Natural killer cell (primary cell): Measurements from ENCODE around the gene PPP1R11. TPM values are rescaled to one million over a fixed set of nuclear protein-coding genes. Genes with fewer than 3 reads are reported as not detected.
A peak's percentile ranks its signal among the peaks of the same experiment; 100 is the strongest.

Source experiments
- ATAC-seq, 3 donors: fragments of 150-1000 bp in 2 of 3; fragments of 200-7000 bp in 1 of 3; cut with Tn5 transposase; 1 replicate in 1 of 3; 2 replicates in 2 of 3; pipeline ENCODE4 v1.10.0; 2021; ENCODE audit warnings: mild to moderate bottlenecking in 2 of 3, moderate library complexity in 2 of 3
- DNase-seq, 2 donors: peaks; one replicate each; pipeline versions ENCODE4 v3.0.0 to v3.0.0-alpha.2; 2013 to 2021; ENCODE audit warnings: mixed read lengths in 1 of 2
- H3K27ac ChIP-seq: one replicate; pipeline ENCODE4 v1.5.1; 2013; ENCODE audit warnings: mild to moderate bottlenecking, low read length
- H3K27me3 ChIP-seq: one replicate; pipeline ENCODE4 v1.6.1; 2013; ENCODE audit warnings: low read length; ENCODE audit not compliant: control insufficient read depth, insufficient read depth
- H3K36me3 ChIP-seq: one replicate; pipeline ENCODE4 v1.6.1; 2013; ENCODE audit warnings: low read length; ENCODE audit not compliant: control insufficient read depth, insufficient read depth
- H3K4me1 ChIP-seq: one replicate; pipeline ENCODE4 v1.6.1; 2013; ENCODE audit warnings: low read length; ENCODE audit not compliant: control insufficient read depth, insufficient read depth
- H3K4me3 ChIP-seq: one replicate; pipeline ENCODE4 v1.5.1; 2013; ENCODE audit warnings: low read length
- H3K9me3 ChIP-seq: one replicate; pipeline ENCODE4 v1.6.1; 2013; ENCODE audit warnings: low read length; ENCODE audit not compliant: control insufficient read depth, insufficient read depth
- H3K27ac Mint-ChIP-seq, 2 donors: one replicate each; pipeline ENCODE4 v1.8.0; 2022; ENCODE audit warnings: mild to moderate bottlenecking in 2 of 2, mixed read lengths in 2 of 2, moderate library complexity in 1 of 2
- H3K27me3 Mint-ChIP-seq, 2 donors: one replicate each; pipeline ENCODE4 v1.8.0; 2022; ENCODE audit warnings: low read depth in 2 of 2, mixed read lengths in 2 of 2
- H3K36me3 Mint-ChIP-seq: one replicate; pipeline ENCODE4 v1.8.0; 2022; ENCODE audit warnings: mixed read lengths
- H3K4me1 Mint-ChIP-seq, 2 donors: one replicate each; pipeline ENCODE4 v1.8.0; 2022; ENCODE audit warnings: mixed read lengths in 2 of 2
- H3K4me3 Mint-ChIP-seq: one replicate; pipeline ENCODE4 v1.8.0; 2022; ENCODE audit warnings: mild to moderate bottlenecking, moderate library complexity, mixed read lengths
- H3K9me3 Mint-ChIP-seq, 2 donors: one replicate each; pipeline ENCODE4 v1.8.0; 2022; ENCODE audit warnings: mixed read lengths in 2 of 2
- CTCF ChIP-seq: fragments of 200-600 bp; IDR thresholded peaks from one replicate; pipeline ENCODE4 v1.8.0; 2022; ENCODE audit warnings: antibody characterized with exemption
- WGBS: methylation state at CpG from one replicate; pipeline ENCODE4 v1.1.7; 2013; ENCODE audit warnings: missing lambda C conversion rate; ENCODE audit not compliant: insufficient coverage; 5-methylcytosine and 5-hydroxymethylcytosine counted together
- intact Hi-C: fragments of 100-400 bp; cut with micrococcal nuclease; formaldehyde crosslinking; loops from one replicate; pipeline ENCODE4 v1.14.2; 2022
- total RNA-seq, 4 donors: library from RNA; stranded (reverse); fragments of 120-200 nt in 1 of 4; gene quantifications; one replicate each; pipeline versions ENCODE4 v1.2.3 to v1.2.4, GENCODE V29; 2013 to 2022

Gene PPP1R11
- total RNA-seq, 3 donors from 2014 or later (not counting 1 experiment from before 2014, with no cell fraction given): 52.9 to 75.3 (median 61.1) TPM

- H3K27ac Mint-ChIP-seq: no peak overlapping the region
- peaks cover 70 to 75% of the 10 kb centered on the region in 2 donors for H3K27me3 Mint-ChIP-seq
Observed at GRCh38 chr6:30093951-30094661, 27.1 kb downstream of the PPP1R11 start.

GRCh38 chr6:30096829-30097228 lies 29.8 kb downstream of the PPP1R11 start:
- Histone ChIP-seq H3K4me3 (no peak overlapping the region), H3K27me3 (peaks cover 45% of the 10 kb centered on the region), H3K27ac (no peak overlapping the region), H3K36me3 (no peaks in the 10 kb centered on the region), H3K4me1 (peaks cover 18% of the 10 kb centered on the region), H3K9me3 (no peaks in the 10 kb centered on the region)
- intact Hi-C loops: no loop called here
- WGBS: 64% methylated on average over 1 of the region's 1 CpG
- no peaks in the 10 kb centered on the region for H3K9me3 Mint-ChIP-seq
- H3K4me1 Mint-ChIP-seq: peaks cover 17 to 19% of the 10 kb centered on the region in 2 donors
- TF ChIP-seq CTCF: no peak
- no peak overlapping the region for H3K27ac Mint-ChIP-seq
- ATAC-seq (no peak), DNase-seq (no peak)
- no peaks in the 10 kb centered on the region for H3K36me3 Mint-ChIP-seq
- H3K4me3 Mint-ChIP-seq: no peak overlapping the region
- H3K27me3 Mint-ChIP-seq: peaks cover 76 to 79% of the 10 kb centered on the region in 2 donors

More at GRCh38 chr6:30093951-30094661, 27.1 kb downstream of the PPP1R11 start:
- Histone ChIP-seq H3K9me3 (no peaks in the 10 kb centered on the region), H3K4me3 (no peak overlapping the region), H3K27me3 (peaks cover 34% of the 10 kb centered on the region), H3K4me1 (no peaks in the 10 kb centered on the region), H3K27ac (no peak overlapping the region), H3K36me3 (no peaks in the 10 kb centered on the region)
- Mint-ChIP-seq H3K4me1 (no peaks in the 10 kb centered on the region), H3K4me3 (no peak overlapping the region), H3K9me3 (no peaks in the 10 kb centered on the region), H3K36me3 (no peaks in the 10 kb centered on the region)
- no peak for TF ChIP-seq CTCF
- intact Hi-C loops: no loop called here
- 32% methylated on average over 3 of the region's 5 CpGs for WGBS
- ATAC-seq (no peak), DNase-seq (no peak)

GRCh38 chr6:30097902-30098768 lies 31.1 kb downstream of the PPP1R11 start:
- peaks cover 38% of the 10 kb centered on the region for H3K27me3 ChIP-seq
- peak overlapping the region; percentile 33 for H3K4me3 Mint-ChIP-seq

More at GRCh38 chr6:30097902-30098768, 31.1 kb downstream of the PPP1R11 start:
- intact Hi-C loops: no loop called here
- H3K27ac Mint-ChIP-seq: no peak overlapping the region
- Histone ChIP-seq H3K4me1 (peaks cover 31% of the 10 kb centered on the region), H3K4me3 (no peak overlapping the region), H3K9me3 (no peaks in the 10 kb centered on the region), H3K27ac (no peak overlapping the region), H3K36me3 (no peaks in the 10 kb centered on the region)
- 49% methylated on average over 3 of the region's 4 CpGs for WGBS
- H3K9me3 Mint-ChIP-seq: no peaks in the 10 kb centered on the region
- no peaks in the 10 kb centered on the region for H3K36me3 Mint-ChIP-seq
- ATAC-seq: no peak
- TF ChIP-seq CTCF: no peak
- peaks cover 27 to 30% of the 10 kb centered on the region in 2 donors for H3K4me1 Mint-ChIP-seq
- peak in 1 of 2 donors; percentile 40 for DNase-seq
- H3K27me3 Mint-ChIP-seq: peaks cover 65 to 68% of the 10 kb centered on the region in 2 donors
